NCI-H1436 treated with DMSO at 0.1 percent for 48 hours (cell line): ENCODE results near the gene ZMIZ1.

Source experiments
- DNase-seq: peaks from one replicate; lab custom pipeline; 2025; lab: John Stamatoyannopoulos, UW

ZMIZ1 gene

GRCh38 chr10:79082035-79082373 lies 13.2 kb downstream of the ZMIZ1 start:
- DNase-seq = no peak

- DNase-seq = no peak
Measured at GRCh38 chr10:79082631-79083596, 14.1 kb downstream of the ZMIZ1 start.

- no peak for DNase-seq
Measured at GRCh38 chr10:79084012-79084971, 15.5 kb downstream of the ZMIZ1 start.

- no peak for DNase-seq
Measured at GRCh38 chr10:79084972-79085597, 16.3 kb downstream of the ZMIZ1 start.

- DNase-seq = no peak
Measured at GRCh38 chr10:79086822-79087221, 18.1 kb downstream of the ZMIZ1 start.

- DNase-seq = no peak
Measured at GRCh38 chr10:79087721-79088120, 19.0 kb downstream of the ZMIZ1 start.

- no peak for DNase-seq
Measured at GRCh38 chr10:79088176-79088575, 19.4 kb downstream of the ZMIZ1 start.

GRCh38 chr10:79088613-79089355 lies 20.0 kb downstream of the ZMIZ1 start:
- no peak for DNase-seq

GRCh38 chr10:79089632-79090031 lies 20.9 kb downstream of the ZMIZ1 start:
- DNase-seq = no peak

- peak; percentile 8 for DNase-seq
Measured at GRCh38 chr10:79090134-79090803, 21.5 kb downstream of the ZMIZ1 start.

- DNase-seq = no peak
Measured at GRCh38 chr10:79092292-79092896, 23.6 kb downstream of the ZMIZ1 start.

- DNase-seq = no peak
Measured at GRCh38 chr10:79093658-79094411, 25.1 kb downstream of the ZMIZ1 start.

GRCh38 chr10:79094412-79095175 lies 25.8 kb downstream of the ZMIZ1 start:
- DNase-seq = no peak

- DNase-seq = no peak
Measured at GRCh38 chr10:79095316-79095715, 26.6 kb downstream of the ZMIZ1 start.

GRCh38 chr10:79096514-79096913 lies 27.7 kb downstream of the ZMIZ1 start:
- DNase-seq = no peak

- no peak for DNase-seq
Measured at GRCh38 chr10:79097021-79097872, 28.5 kb downstream of the ZMIZ1 start.

- DNase-seq = no peak
Measured at GRCh38 chr10:79098061-79098460, 29.3 kb downstream of the ZMIZ1 start.

GRCh38 chr10:79098596-79099015 lies 29.8 kb downstream of the ZMIZ1 start:
- no peak for DNase-seq
